Adrenal gland (tissue), 12 donors: ENCODE results near the gene GAS2. TPM values are rescaled to one million over a fixed set of nuclear protein-coding genes. Genes with fewer than 3 reads are reported as not detected.

Experiments
- DNase-seq, 7 donors: peaks; one replicate each; pipeline ENCODE4 v3.0.0-alpha.2; 2019 to 2020
- H3K27ac ChIP-seq, 5 donors: fragments of 200-600 bp; sonication (generic) in 4 of 5; 1 replicate in 3 of 5; 2 replicates in 2 of 5; pipeline versions ENCODE4 v1.5.1 to v1.8.0; 2016 to 2020; ENCODE audit warnings: mild to moderate bottlenecking in 1 of 5
- H3K27me3 ChIP-seq: fragments of 200-600 bp; 2 replicates; pipeline ENCODE4 v1.8.0; 2021
- H3K36me3 ChIP-seq, 2 donors: fragments of 200-600 bp; replicated peaks in 1 of 2; 1 replicate in 1 of 2; 2 replicates in 1 of 2; pipeline versions ENCODE4 v1.5.1 to v1.8.0; 2018 to 2022
- H3K4me1 ChIP-seq, 2 donors: fragments of 200-600 bp; replicated peaks in 1 of 2; 1 replicate in 1 of 2; 2 replicates in 1 of 2; pipeline versions ENCODE4 v1.5.1 to v1.8.0; 2018 to 2021
- H3K4me3 ChIP-seq, 4 donors: fragments of 200-600 bp; sonication (generic) in 3 of 4; one replicate each; pipeline ENCODE4 v1.5.1; 2016 to 2018
- H3K9me3 ChIP-seq, 3 donors: fragments of 200-600 bp; sonication (generic) in 1 of 3; replicated peaks in 1 of 3; 1 replicate in 2 of 3; 2 replicates in 1 of 3; pipeline versions ENCODE4 v1.5.1 to v1.8.0; 2016 to 2021
- POLR2A ChIP-seq, 2 donors: fragments of 450-650 bp; IDR thresholded peaks; one replicate each; pipeline ENCODE4 v1.6.1; 2017; ENCODE audit warnings: antibody characterized with exemption in 2 of 2, mild to moderate bottlenecking in 2 of 2, moderate library complexity in 1 of 2
- WGBS, 4 donors: extraction: QIAGEN DNeasy Blood & Tissue Kit in 2 of 4; methylation state at CpG; one replicate each; pipeline versions ENCODE4 v1.1.5 to v1.1.7; 2013 to 2017; 5-methylcytosine and 5-hydroxymethylcytosine counted together
- intact Hi-C, 2 donors: fragments of 100-400 bp; cut with DNase I; formaldehyde crosslinking; loops; one replicate each; pipeline versions ENCODE4 v1.14.1 to v1.15.0; 2022 to 2023
- polyA plus RNA-seq, 3 donors: library from polyadenylated mRNA; stranded (reverse); fragments of 200-250 nt in 2 of 3; fragments of 350-450 nt in 1 of 3; fragmentation: Illumina TruSeq in 1 of 3; extraction: RNeasy Lipid Tissue Mini Kit (QIAGEN cat#74804) in 1 of 3; gene quantifications; one replicate each; pipeline ENCODE4 v1.2.3, GENCODE V29; 2013 to 2014
- total RNA-seq, 9 donors: library from RNA; depleted of rRNA in 4 of 9; stranded (reverse); fragments of >200 nt in 4 of 9; fragments of 120-200 nt in 1 of 9; fragmentation: NEBNext Ultra II Directional in 1 of 9; extraction: Animal tissue kit (Norgen Biotek cat#: 25700) in 1 of 9; gene quantifications; one replicate each; pipeline versions ENCODE4 v1.1.0 to v1.2.4, GENCODE V29; 2013 to 2023
- TF ChIP-seq, protein P1 (sequence below), 6 experiments: fragments of 450-650 bp in 4 of 6; fragments of 200-600 bp in 2 of 6; sonication (generic) in 1 of 6; IDR thresholded peaks; 1 replicate in 5 of 6; 2 replicates in 1 of 6; pipeline versions ENCODE4 v1.5.1 to v1.8.0; 2016 to 2021; ENCODE audit warnings: antibody characterized with exemption in 6 of 6, mild to moderate bottlenecking in 2 of 6, moderate library complexity in 1 of 6
- donor health status: healthy with polysubstance abuse.
- donor health status: Bipolar disorder and iron deficiency.
- donor health status: DM: yes; HTN: yes; CAD: no.
- donor health status: DM: no; HTN: no; CAD: no.
- donor health status: DM: no; HTN: no; CAD: no.
- donor health status: DM: yes; HTN: yes; CAD: no.

GAS2 gene
- total and polyA plus RNA-seq, 12 donors: 0.56 to 14.8 (median 2.3) TPM

DNA sequence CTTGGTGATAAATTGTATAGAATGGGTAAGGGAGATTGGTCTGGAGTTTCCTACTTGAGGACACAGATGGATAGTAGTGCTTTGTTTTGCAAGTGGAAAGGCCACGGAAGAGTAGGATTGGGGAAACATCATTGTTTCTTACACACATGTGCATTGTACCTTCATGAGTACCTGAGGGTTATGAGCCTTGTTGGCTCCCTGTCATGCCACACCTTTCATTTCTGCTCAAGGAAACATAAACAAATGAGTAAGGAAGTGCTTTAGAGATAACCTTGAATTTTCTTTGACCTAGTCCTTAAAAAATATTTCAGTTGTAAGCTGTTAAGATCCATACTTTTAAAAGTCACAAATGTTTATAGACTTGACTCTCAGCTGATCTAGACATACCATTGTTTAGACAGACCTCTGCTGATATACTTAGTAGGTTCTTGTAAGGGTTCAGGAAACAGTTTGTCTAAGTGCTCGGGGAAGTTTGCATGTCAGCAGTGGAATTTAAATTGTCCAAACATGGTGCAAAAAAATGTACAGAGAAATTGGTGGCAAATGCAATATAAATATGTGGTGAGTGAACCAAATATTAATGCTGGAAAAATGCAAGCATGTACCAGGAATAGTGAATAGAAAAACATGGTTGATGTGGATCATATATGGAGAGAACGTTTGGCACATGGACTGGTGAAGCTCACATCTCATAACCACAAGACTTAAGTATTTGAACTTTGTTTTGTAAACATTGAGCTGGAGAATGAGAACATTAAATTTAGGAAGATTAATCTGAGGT, 40.9 kb downstream of the GAS2 start:
- TF ChIP-seq, protein P1, sequence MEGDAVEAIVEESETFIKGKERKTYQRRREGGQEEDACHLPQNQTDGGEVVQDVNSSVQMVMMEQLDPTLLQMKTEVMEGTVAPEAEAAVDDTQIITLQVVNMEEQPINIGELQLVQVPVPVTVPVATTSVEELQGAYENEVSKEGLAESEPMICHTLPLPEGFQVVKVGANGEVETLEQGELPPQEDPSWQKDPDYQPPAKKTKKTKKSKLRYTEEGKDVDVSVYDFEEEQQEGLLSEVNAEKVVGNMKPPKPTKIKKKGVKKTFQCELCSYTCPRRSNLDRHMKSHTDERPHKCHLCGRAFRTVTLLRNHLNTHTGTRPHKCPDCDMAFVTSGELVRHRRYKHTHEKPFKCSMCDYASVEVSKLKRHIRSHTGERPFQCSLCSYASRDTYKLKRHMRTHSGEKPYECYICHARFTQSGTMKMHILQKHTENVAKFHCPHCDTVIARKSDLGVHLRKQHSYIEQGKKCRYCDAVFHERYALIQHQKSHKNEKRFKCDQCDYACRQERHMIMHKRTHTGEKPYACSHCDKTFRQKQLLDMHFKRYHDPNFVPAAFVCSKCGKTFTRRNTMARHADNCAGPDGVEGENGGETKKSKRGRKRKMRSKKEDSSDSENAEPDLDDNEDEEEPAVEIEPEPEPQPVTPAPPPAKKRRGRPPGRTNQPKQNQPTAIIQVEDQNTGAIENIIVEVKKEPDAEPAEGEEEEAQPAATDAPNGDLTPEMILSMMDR (IDR thresholded peaks at IDR 0.05): no peak
- no peak for TF ChIP-seq POLR2A (IDR thresholded peaks at IDR 0.05)
- Histone ChIP-seq H3K4me1 (no peaks in the 10 kb centered on the region), H3K27me3 (no peaks in the 10 kb centered on the region), H3K27ac (no peak overlapping the region), H3K36me3 (no peaks in the 10 kb centered on the region), H3K4me3 (no peak overlapping the region), H3K9me3 (no peaks in the 10 kb centered on the region)
- no peak for DNase-seq
- 57 to 75% (median 69%) methylated on average over 3 of the region's 3 CpGs for WGBS, 4 donors
- intact Hi-C loops: no loop called here

DNA sequence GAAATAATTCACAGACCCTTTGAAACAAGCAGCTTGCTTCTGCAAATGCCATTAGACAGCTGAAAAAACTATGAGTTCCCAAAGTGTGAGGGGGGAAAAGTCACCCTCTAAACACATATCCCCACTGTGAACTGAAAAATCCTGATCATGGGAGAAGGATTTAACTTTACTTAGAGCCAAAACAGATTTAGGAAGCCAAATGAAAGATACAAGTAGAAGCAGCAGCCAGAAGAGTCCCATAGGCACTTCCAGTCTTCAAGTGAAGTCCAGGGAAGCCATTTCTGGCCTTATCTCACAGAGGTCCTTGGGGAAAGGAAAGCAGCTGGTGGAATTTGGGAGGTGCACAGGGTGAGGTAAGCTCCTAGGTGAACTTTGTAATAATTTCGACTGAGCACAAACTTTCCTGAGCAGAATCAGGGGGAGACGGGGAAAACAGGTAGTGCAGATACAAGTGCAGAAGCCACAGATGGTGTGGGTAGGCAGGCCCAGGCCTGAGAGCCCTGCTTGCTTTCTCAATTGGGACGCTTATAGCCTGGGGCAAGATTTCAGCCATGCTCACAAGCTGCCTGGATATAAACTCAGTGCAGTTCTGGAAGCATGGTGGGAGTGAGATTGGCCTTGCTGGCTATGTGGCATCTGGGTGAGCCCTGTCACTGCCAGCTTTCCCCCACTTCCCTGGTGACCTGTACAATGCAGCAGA, 44.8 kb downstream of the GAS2 start:
- Histone ChIP-seq H3K36me3 (no peaks in the 10 kb centered on the region), H3K4me3 (no peak overlapping the region), H3K27me3 (no peaks in the 10 kb centered on the region), H3K27ac (no peak overlapping the region), H3K4me1 (no peaks in the 10 kb centered on the region), H3K9me3 (no peaks in the 10 kb centered on the region)
- peak in 2 of 7 donors; percentile 15 to 67 for DNase-seq
- intact Hi-C loops: no loop called here
- TF ChIP-seq POLR2A (IDR thresholded peaks at IDR 0.05): no peak
- TF ChIP-seq, protein P1 (IDR thresholded peaks at IDR 0.05): no peak
- WGBS, 4 donors: 69 to 82% (median 74%) methylated on average over 3 of the region's 3 CpGs

DNA sequence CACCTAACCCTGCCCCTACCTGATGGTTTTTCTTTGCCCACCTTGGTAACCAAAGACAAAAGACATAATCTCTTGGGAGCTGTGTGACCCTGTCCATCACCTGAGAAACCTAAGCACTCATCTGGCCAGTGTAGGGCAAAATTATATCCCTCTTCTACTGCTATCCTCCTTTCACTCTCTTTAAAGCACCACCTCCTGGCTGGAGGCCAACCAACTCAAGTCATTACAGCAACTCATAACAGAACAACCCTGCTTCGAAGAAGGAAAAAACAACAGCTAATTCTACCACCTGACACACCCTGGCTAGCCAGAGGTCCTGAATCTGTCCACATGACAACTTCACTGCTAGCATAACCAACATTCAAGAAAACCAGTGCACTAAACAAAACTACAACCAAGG, 45.5 kb downstream of the GAS2 start:
- H3K36me3 ChIP-seq: no peaks in the 10 kb centered on the region
- DNase-seq: peak in 1 of 7 donors; percentile 52
- no peak overlapping the region for H3K4me3 ChIP-seq
- TF ChIP-seq POLR2A (IDR thresholded peaks at IDR 0.05): no peak
- TF ChIP-seq, protein P1 (IDR thresholded peaks at IDR 0.05): no peak
- no peaks in the 10 kb centered on the region for H3K4me1 ChIP-seq
- 59 to 74% (median 65%) methylated on average over 1 of the region's 1 CpG for WGBS, 4 donors
- H3K27ac ChIP-seq: no peak overlapping the region
- H3K27me3 ChIP-seq: no peaks in the 10 kb centered on the region
- intact Hi-C loops: no loop called here
- no peaks in the 10 kb centered on the region for H3K9me3 ChIP-seq

DNA sequence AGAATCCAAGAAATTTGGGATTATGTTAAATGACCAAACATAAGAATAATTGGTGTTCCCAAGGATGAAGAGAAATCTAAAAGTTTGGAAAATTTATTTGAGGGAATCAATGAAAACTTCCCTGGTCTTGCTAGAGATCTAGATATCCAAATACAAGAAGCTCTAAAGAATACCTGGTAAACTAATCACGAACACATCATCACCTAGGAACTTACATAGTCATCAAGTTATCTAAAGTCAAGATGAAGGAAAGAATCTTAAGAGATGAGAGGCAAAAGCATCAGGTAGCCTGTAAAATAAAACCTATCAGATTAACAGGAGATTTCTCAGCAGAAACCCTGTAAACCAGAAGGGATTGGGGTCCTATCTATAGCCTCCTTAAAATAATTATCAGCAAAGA, 46.9 kb downstream of the GAS2 start:
- Histone ChIP-seq H3K36me3 (no peaks in the 10 kb centered on the region), H3K4me1 (no peaks in the 10 kb centered on the region), H3K27ac (no peak overlapping the region), H3K9me3 (no peaks in the 10 kb centered on the region), H3K27me3 (no peaks in the 10 kb centered on the region), H3K4me3 (no peak overlapping the region)
- DNase-seq: no peak
- whole genome bisulfite sequencing, 4 donors: 66 to 92% (median 78%) methylated on average over 1 of the region's 1 CpG
- intact Hi-C loops: no loop called here
- no peak for TF ChIP-seq POLR2A (IDR thresholded peaks at IDR 0.05)
- TF ChIP-seq, protein P1 (IDR thresholded peaks at IDR 0.05): no peak
